GM19351 (cell line): ENCODE measurements around the gene UQCRC1.

Source experiments
- ATAC-seq: cut with Tn5 transposase; IDR thresholded peaks from one replicate; pipeline ENCODE4 v1.9.1; 2021; ENCODE audit warnings: mild to moderate bottlenecking, moderate library complexity; ENCODE audit not compliant: unreplicated experiment

The UQCRC1 gene

GRCh38 chr3:48633743-48634142 is 24.3 kb upstream of the UQCRC1 start:
- ATAC-seq, result no peak

- ATAC-seq, result no peak
Measured at GRCh38 chr3:48633256-48633655, 23.8 kb upstream of the UQCRC1 start.

- ATAC-seq, result no peak
Measured at GRCh38 chr3:48631516-48632448, 22.3 kb upstream of the UQCRC1 start.

GRCh38 chr3:48630833-48631232 is 21.4 kb upstream of the UQCRC1 start:
- ATAC-seq, result no peak

- ATAC-seq, result no peak
Measured at GRCh38 chr3:48630407-48630806, 21.0 kb upstream of the UQCRC1 start.

- ATAC-seq, result no peak
Measured at GRCh38 chr3:48629894-48630293, 20.4 kb upstream of the UQCRC1 start.

GRCh38 chr3:48628277-48629017 is 19.0 kb upstream of the UQCRC1 start:
- no peak for ATAC-seq

GRCh38 chr3:48625600-48625999 is 16.2 kb upstream of the UQCRC1 start:
- ATAC-seq, result no peak

- no peak for ATAC-seq
Measured at GRCh38 chr3:48624767-48625166, 15.3 kb upstream of the UQCRC1 start.

GRCh38 chr3:48623851-48624547 is 14.6 kb upstream of the UQCRC1 start:
- no peak for ATAC-seq

- ATAC-seq, result no peak
Measured at GRCh38 chr3:48621461-48621869, 12.0 kb upstream of the UQCRC1 start, which contains the start of gene TMEM89. Gene TMEM89 (minus strand): TSS chr3:48621769. CDS start chr3:48621756, 13 bp downstream.

- no peak for ATAC-seq
Measured at GRCh38 chr3:48619541-48620524, 10.4 kb upstream of the UQCRC1 start.

- no peak for ATAC-seq
Measured at GRCh38 chr3:48617559-48617958, 8.1 kb upstream of the UQCRC1 start.

- ATAC-seq, result no peak
Measured at GRCh38 chr3:48614044-48614443, 4.6 kb upstream of the UQCRC1 start.

GRCh38 chr3:48612309-48612708 is 2.9 kb upstream of the UQCRC1 start:
- ATAC-seq, result no peak

- no peak for ATAC-seq
Measured at GRCh38 chr3:48607519-48607918, 1.9 kb downstream of the UQCRC1 start.

- ATAC-seq, result no peak
Measured at GRCh38 chr3:48601622-48601994, 7.8 kb downstream of the UQCRC1 start.

- ATAC-seq, result no peak
Measured at GRCh38 chr3:48600711-48601621, 8.5 kb downstream of the UQCRC1 start.
